ENCODE results near the gene DBI.
"Not testable (repeated sequence)": the region's sequence is repeated elsewhere in the genome, so short reads cannot be mapped to it uniquely, and the experiment has no call there.

DBI gene

DNA sequence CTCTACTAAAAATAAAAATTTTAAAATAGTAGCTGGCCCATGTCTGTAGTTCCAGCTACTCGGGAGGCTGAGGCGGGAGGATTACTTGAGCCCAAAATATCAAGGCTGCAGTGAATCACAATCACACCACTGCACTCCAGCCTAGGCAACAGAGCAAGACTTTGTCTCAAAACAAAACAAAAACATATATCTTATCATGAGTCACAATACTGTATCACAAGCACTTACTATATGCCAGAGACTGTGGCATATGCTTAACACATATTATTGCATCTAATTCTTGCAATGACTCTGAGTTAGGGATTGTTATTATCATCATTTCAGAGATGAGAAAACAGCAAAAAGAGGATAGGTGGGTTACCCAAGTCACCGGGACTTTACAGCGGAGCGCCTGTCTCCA lies 35.3 kb downstream of the DBI start:
- DNase-seq (ENCODE audit: low spot score), result no peak

DNA sequence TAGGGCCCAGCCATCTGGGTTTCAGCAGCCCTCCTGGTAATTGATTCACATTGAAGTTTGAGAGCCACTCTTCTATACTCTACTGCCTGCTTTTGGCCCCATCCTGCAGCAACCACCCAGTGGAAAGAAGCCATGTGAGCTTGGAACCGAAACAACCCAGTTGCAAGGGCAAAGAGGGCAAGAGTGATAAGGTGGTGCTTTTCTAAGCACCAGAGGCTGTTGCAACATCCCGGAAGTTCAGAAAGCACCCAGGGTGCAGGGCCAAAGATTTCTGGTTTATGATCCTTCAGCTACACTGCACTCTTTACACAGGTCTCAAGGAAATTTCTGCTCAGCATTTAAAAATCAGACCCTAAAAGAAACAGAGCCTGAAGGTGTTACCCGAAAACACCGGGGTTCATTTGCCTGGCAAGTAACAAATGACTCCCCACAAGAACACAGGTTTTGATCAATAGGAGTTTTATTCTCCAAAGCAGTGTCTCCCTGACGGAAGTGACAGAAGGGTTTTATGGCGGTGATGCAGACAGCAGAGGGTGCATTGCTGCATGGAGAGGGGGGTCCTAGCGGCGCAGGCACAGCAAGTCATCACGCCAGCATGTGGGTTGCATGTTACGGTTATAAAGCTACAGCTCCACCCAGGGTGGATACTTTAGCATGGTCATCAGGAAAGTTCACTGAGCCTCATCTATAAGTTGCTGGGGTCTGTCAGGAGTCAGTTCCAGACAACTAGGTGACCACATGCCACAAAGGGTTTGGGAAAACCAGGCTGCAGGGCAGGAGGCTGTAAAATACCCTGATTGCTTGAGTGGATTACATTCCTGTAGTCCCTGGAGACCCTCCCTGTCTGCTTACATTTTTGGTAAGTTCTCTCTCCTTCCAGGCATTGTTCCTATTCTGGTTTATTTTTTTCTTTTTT lies 36.1 kb downstream of the DBI start:
- peak; percentile 65 for DNase-seq (ENCODE audit: low spot score)

DNA sequence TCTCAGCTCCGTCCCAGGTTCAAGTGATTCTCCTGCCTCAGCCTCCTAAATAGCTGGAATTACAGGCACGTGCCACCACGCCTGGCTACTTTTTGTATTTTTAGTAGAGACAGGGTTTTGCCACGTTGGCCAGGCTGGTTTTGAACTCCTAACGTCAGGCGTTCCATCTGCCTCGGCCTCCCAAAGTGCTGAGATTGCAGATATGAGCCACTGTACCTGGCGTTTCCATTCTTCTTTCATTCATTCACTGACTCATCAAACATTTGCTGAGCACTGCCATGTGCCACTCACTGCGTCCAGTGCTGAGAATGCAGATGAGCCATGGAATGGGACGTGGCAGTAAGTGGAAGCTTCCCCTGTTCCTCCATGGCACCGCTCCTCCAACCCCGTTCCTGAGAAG lies 36.8 kb downstream of the DBI start:
- DNase-seq (ENCODE audit: low spot score), result not testable (repeated sequence)

DNA sequence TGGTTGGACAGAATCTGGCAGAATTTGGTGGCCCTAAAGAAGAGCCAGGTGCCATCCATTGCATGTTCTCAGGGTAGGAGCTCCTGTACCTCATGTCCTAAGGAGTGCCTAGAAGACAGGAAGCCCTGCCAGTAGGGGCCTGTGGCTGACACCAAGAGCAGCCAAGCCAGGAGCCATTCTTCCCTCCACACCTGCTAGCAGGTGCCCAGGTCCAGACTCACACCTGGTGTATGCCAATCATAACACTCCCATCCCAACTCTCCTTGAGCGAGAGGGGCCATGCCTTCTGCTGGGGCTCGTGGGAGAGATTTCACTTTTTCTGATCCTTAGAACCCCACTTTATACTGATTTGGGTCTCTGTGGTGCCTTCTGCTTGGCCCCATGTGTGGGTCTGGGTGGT lies 38.4 kb downstream of the DBI start:
- DNase-seq (ENCODE audit: low spot score), result no peak

DNA sequence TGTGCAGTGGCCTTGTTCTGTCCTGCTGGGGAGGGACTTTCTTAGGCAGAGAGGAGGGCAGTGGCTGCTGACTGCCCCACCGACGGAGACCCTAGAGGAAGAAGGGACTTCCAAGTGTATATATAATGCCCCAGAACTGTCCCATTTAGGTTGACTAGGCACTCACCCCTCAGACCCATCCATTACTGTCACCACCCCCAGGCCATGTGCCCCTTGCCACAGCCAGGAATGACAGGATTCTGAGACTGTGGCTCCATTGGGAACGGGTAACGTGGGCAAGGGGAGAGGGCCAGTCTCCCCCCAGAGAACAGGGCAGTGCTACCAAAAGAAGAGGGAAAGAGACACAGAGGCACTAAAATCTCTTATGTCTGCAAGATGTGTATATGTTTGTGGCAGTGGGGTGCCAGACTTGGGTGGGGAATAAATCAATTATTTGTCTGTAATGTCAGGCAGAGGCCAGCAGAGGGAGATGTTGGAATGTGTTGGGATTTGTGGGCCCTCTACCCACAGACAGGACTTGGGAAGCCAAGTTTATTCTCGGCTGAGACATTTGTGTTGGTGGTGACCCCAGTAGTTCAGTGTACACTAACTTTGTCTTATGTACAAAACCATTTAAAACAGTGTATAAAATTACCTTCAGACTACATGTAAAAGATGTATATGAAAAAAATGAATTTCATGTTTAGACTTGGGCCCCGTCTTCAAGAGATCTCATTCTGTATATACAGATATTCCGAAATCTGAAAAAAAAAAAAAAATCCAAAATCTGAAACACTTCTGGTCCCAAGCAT lies 40.8 kb downstream of the DBI start:
- peak; percentile 59 for DNase-seq (ENCODE audit: low spot score)

DNA sequence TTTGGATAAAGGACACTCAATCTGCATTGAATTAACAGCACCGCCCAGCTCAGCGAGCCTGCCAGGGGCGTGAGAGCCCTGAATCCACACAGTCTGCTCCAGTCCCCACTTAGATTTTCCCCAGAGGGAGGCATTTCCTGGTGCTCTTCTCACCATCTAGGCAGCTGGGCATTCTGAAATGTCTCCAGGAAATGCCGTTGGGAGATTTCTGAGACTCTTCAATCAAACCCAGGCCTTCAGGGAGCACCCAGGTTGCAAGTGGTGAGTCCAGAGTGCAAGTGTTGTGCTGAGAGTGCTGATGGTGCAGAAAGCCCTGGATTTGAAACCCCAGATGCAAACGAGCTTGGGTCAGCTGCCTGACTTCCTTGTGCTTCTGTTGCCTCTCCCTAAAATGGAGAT lies 41.4 kb downstream of the DBI start:
- DNase-seq (ENCODE audit: low spot score), result no peak

DNA sequence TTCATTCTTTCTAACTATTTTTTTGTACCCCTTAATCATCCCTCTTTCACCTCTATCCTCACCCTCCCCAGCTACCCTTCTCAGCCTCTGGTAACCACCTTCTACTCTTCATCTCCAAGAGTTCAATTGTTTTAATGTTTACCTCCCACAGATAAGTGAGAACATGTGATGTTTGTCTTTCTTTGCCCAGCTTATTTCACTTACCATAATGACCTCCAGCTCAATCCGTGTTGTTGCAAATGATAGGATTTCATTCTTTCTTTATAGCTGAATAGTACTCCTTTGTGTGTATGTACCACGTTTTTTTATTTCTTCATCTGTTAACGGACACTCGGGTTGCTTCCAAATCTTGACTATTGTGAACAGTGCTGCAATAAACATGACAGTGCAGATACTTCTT lies 42.7 kb downstream of the DBI start:
- no peak for DNase-seq (ENCODE audit: low spot score)

DNA sequence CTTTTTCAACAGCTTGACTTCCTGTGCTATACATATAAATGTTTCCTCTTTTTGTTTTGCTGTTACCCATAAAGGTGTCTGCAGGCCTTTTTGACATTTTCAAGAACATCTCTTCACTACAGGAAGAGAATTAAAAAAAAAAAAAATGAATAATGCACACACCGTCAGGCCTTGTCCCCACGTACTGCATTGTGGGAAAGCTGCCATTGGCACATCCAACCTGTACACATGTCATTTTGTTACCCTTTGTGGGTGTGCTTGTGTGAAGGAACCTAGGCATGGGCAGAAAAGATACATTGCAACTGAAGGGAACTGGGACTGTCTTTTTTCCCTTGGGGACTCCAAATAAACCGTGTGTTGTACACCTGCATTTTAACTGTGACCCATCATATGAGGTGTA lies 48.1 kb downstream of the DBI start:
- DNase-seq (ENCODE audit: low spot score), result no peak

DNA sequence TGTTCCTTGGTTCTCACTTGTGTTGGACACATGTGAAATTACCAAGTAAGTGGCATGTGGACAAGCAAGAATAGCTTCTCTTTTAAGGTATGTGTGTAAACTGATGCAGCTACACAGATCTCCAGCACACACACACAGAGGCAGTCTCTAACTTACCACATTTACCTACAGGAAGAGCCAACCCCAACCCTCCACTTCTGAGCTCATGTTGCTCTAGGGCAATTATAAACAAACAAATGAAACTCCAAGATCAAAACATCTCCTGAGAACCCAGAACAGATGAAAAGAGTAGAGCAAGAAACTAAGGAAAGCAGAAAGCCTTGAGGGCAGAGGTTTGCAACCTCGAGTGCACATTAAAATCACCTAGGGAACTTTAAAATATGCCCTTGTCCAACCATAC lies 48.9 kb downstream of the DBI start:
- DNase-seq (ENCODE audit: low spot score), result no peak

DNA sequence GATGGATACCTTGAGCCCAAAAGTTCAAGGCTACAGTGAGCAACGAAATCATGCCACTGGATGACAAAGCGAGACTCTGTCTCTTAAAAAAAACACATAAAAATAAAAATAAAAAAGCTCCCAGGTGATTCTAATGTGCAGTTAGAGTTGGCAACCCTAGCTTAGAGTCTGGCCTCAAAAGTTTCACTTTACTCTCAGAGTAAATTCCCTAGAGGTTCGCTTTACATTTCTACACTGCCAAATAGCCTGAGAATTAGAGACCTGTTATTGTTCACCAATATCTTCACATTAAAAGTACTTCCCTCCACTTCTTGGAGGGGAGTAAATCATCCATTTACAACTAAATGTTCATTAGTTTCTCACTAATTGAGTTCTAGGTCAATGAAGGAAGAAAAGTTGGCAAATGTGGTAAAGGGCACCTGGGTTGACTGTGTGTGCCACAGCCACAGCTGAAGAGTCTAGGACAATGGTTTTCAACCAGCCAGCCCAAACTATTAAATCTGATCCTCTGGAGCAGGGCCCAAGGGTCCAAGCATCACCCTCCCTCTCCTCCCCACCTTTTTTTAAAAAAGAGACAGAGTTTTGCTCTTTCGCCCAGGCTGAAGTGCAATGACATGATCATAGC lies 49.6 kb downstream of the DBI start:
- DNase-seq (ENCODE audit: low spot score), result no peak

DNA sequence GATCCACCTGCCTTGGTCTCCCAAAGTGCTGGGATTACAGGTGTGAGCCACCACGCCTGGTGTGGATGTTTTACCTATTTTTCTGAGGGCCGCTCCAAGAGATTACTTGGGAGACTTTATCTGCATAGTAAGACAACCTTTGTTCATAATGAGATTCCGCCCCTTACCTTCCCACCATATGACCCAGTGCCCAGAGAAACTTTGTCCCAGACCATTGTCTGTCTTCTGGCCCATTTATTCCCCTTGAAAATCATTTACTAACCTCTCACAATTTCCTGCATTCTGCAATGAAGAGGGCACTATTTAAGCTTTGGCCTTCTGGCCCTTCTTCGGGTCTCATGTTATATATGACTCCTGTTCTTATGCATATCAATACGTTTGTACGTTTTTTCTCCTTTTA lies 51.1 kb downstream of the DBI start:
- no peak for DNase-seq (ENCODE audit: low spot score)

DNA sequence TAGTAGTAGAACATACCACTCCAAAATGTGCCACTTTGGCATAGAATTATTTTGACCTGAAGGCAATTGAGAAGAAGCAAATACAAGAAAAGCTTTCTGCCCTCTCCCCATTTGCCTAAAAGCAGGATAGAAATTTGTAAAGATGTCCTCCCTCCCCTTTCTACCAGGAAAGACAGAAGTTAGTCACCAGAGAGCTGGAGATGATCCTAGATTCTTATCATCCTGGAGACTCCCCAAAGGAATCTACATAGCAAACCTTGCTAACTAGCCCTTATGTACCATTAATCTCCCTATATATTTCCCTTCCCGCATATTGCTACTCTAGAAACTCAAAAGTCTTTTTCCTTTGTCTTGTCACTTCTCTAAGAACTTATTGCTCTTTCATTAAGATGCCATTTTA lies 52.3 kb downstream of the DBI start:
- no peak for DNase-seq (ENCODE audit: low spot score)

DNA sequence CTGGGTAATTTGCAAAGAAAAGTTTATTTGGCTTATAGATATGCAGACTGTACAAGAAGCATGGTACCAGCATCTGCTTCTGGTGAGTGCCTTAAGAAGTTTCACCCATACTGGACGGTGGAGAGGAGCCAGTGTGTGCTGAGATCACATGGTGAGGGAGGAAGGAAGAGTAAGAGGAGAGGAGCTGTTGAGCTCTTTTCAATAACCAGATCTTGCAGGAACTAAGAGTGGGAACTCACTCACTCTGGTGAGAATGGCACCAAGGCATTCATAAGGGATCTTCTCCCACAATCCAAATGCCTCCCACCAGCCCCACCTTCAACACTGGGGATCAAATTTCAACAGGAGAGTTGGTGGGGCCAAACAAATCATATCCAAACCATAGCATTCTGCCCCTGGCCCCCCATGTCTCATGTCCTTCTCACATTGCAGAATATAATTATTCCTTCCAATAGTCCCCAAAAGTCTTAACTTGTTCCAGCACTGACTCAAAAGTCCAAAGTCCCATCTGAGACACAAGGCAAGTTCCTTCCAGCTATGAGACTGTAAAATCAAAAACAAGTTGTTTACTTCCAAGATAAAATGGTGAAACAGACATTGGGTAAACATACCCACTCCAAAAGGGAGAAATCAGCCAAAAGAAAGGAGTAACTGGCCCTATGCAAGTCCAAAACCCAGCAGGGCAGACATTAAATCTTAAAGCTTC lies 53.2 kb downstream of the DBI start:
- no peak for DNase-seq (ENCODE audit: low spot score)

DNA sequence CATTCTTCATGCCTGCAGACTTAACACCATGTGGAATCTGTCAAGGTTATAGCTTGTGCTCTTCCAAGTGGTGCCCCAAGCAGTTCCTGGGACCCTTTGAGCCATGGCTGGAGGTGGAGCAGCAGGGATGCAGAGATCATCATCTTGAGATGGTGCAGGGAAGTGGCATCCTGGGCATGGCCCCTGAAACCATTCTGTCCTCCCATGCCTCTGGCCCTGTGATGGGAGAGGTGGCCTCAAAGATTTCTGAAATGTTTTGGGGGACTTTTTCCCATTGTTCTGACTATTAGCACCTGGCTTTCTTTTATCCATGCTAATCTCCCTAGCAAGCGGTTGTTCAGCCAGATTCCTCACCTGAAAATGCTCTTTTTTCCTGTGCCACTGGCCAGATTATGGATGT lies 54.5 kb downstream of the DBI start:
- DNase-seq (ENCODE audit: low spot score), result no peak

DNA sequence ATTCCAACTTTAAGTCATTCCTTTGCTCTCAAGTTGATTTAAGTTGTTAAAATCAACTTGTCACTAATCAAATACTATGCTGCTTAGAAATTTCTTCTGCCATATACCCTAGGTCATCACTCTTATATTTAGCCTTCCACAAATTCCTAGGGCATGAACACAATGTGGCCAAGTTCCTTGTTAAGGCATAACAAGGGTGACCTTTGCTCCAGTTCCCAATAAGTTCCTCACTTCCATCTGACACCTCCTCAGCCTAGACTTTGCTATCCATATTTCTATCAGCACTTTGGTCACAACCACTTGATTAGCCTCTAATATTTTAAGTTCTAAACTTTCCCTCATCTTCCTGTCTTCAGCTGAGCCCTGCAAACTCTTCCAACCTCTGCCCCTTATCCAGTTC lies 55.0 kb downstream of the DBI start:
- no peak for DNase-seq (ENCODE audit: low spot score)
